GM12878 (cell line): ENCODE results near the gene SLC5A8. TPM values are rescaled to one million over a fixed set of nuclear protein-coding genes. Genes with fewer than 3 reads are reported as not detected.

ENCODE experiments used
- ATAC-seq: fragments of 200-7000 bp; cut with Tn5 transposase; 3 replicates; pipeline ENCODE4 v1.9.1; 2020; ENCODE audit warnings: mild to moderate bottlenecking, moderate library complexity
- BruUV-seq: library from RNA; stranded (reverse); fragments of 400-500 nt; replicated peaks from 2 replicates; lab custom pipeline; 2021; lab: Mats Ljungman, UMichigan
- CTCF ChIA-PET: fragments of 300-600 bp; sonication (Branson Sonifier 250); formaldehyde crosslinking; extraction: SDS; loops from one replicate; lab custom pipeline; 2021; ENCODE audit warnings: inconsistent platforms; lab: Yijun Ruan, JAX
- POLR2A ChIA-PET: fragments of 350-600 bp; formaldehyde crosslinking; extraction: SDS; loops from one replicate; lab custom pipeline; 2021; ENCODE audit warnings: inconsistent platforms; lab: Charles Lee
- RAD21 ChIA-PET: fragments of 300-600 bp; sonication (Branson Sonifier 250); formaldehyde crosslinking; loops from one replicate; lab custom pipeline; 2023; ENCODE audit warnings: antibody characterized with exemption; ENCODE audit not compliant: unreplicated experiment; lab: Charles Lee
- SMC1A ChIA-PET: fragments of 300-600 bp; sonication (Branson Sonifier 250); formaldehyde crosslinking; loops from one replicate; lab custom pipeline; 2023; ENCODE audit not compliant: unreplicated experiment, uncharacterized antibody; lab: Charles Lee
- DNase-seq: peaks from one replicate; pipeline ENCODE4 v3.0.0-alpha.2; 2011; ENCODE audit warnings: low read depth, low spot score
- FAIRE-seq: peaks from 3 replicates; lab custom pipeline; 2011; peaks lifted over from hg19 to GRCh38; lab: Jason Lieb, UNC
- H2AFZ ChIP-seq: 2 replicates; pipeline ENCODE4 v1.6.0; 2011; ENCODE audit warnings: low read depth, low read length, control low read depth; ENCODE audit not compliant: control insufficient read depth
- H3K27ac ChIP-seq: 2 replicates; pipeline ENCODE4 v1.5.1; 2011; ENCODE audit warnings: control low read depth; ENCODE audit not compliant: control insufficient read depth, insufficient read depth
- H3K27me3 ChIP-seq, 2 experiments: replicated peaks in 1 of 2; 2 replicates each; pipeline versions ENCODE4 v1.6.0 to v1.6.1; 2011; ENCODE audit warnings: low read length in 1 of 2; ENCODE audit not compliant: control insufficient read depth in 2 of 2, insufficient read depth in 2 of 2
- H3K36me3 ChIP-seq, 2 experiments: 2 replicates each; pipeline ENCODE4 v1.5.1; 2011; ENCODE audit warnings: low read length in 1 of 2; ENCODE audit not compliant: control insufficient read depth in 2 of 2, insufficient read depth in 2 of 2
- H3K4me1 ChIP-seq: 2 replicates; pipeline ENCODE4 v1.6.1; 2011; ENCODE audit warnings: mild to moderate bottlenecking, low read length, moderate library complexity, mixed read lengths; ENCODE audit not compliant: control insufficient read depth, insufficient read depth
- H3K4me2 ChIP-seq: 2 replicates; pipeline ENCODE4 v1.6.0; 2011; ENCODE audit warnings: control low read depth; ENCODE audit not compliant: control insufficient read depth, insufficient read depth
- H3K4me3 ChIP-seq: fragments of 200-600 bp; sonication (generic); 2 replicates; pipeline ENCODE4 v1.5.1; 2016
- H3K79me2 ChIP-seq: 2 replicates; pipeline ENCODE4 v1.6.0; 2011; ENCODE audit warnings: low read length; ENCODE audit not compliant: control insufficient read depth, insufficient read depth
- H3K9ac ChIP-seq: 2 replicates; pipeline ENCODE4 v1.8.0; 2011; ENCODE audit warnings: low read length, control low read depth, mixed read lengths; ENCODE audit not compliant: control insufficient read depth, insufficient read depth
- H3K9me3 ChIP-seq: replicated peaks from 3 replicates; pipeline ENCODE4 v1.5.1; 2011; ENCODE audit warnings: mild to moderate bottlenecking, low read length; ENCODE audit not compliant: control insufficient read depth, insufficient read depth
- H4K20me1 ChIP-seq: 2 replicates; pipeline ENCODE4 v1.6.0; 2011; ENCODE audit not compliant: control insufficient read depth, insufficient read depth
- ATF2 ChIP-seq: IDR thresholded peaks from 2 replicates; pipeline ENCODE4 v1.6.1; 2012; ENCODE audit warnings: low read length, inconsistent platforms
- MLLT1 ChIP-seq: fragments of 450-650 bp; IDR thresholded peaks from 2 replicates; pipeline ENCODE4 v1.6.1; 2016; ENCODE audit warnings: mild to moderate bottlenecking
- RAD21 ChIP-seq: IDR thresholded peaks from 2 replicates; pipeline ENCODE4 v1.6.1; 2011; ENCODE audit warnings: mild to moderate bottlenecking, low read depth, low read length, moderate library complexity; ENCODE audit not compliant: insufficient read depth
- RELA ChIP-seq: fragments of 450-650 bp; IDR thresholded peaks from 2 replicates; pipeline ENCODE4 v1.8.0; 2014; ENCODE audit warnings: borderline replicate concordance; ENCODE audit not compliant: partially characterized antibody
- ZBTB11 ChIP-seq: fragments of 450-650 bp; formaldehyde crosslinking; IDR thresholded peaks from 2 replicates; pipeline ENCODE4 v1.5.0; 2022; ENCODE audit warnings: mild to moderate bottlenecking, missing genetic modification characterization
- WGBS: methylation state at CpG from one replicate; pipeline ENCODE4 v1.1.6; 2016; ENCODE audit warnings: low lambda C conversion rate; ENCODE audit not compliant: insufficient replicate concordance, insufficient coverage; ENCODE audit errors: missing lambda C conversion rate; 5-methylcytosine and 5-hydroxymethylcytosine counted together
- in situ Hi-C: fragments of 300-500 bp; cut with MboI; formaldehyde crosslinking; loops from 9 replicates; pipeline ENCODE4 v1.14.3; 2018; ENCODE audit warnings: mixed read lengths
- intact Hi-C: fragments of 100-400 bp; cut with micrococcal nuclease; formaldehyde crosslinking; loops from one replicate; pipeline ENCODE4 v1.14.2; 2022; ENCODE audit not compliant: unreplicated experiment
- polyA plus RNA-seq, 11 experiments: library from polyadenylated mRNA; depleted of rRNA in 4 of 11; unstranded in 6 of 11; stranded (reverse) in 5 of 11; fragments of >200 nt; fragmentation: Nextera tagmentation in 4 of 11; fragmentation: Illumina TruSeq in 1 of 11; extraction: Ambion mirVana in 4 of 11; extraction: Trizol in 1 of 11; gene quantifications; 1 replicate in 1 of 11; 2 replicates in 10 of 11; pipeline versions ENCODE4 v1.2.1 to v1.2.3, GENCODE V29; 2011 to 2016; ENCODE audit warnings: inconsistent platforms in 2 of 11, missing spikeins in 2 of 11, low read depth in 1 of 11
- total RNA-seq, 4 experiments: library from RNA; depleted of rRNA in 3 of 4; stranded (reverse); fragments of >200 nt in 3 of 4; fragmentation: Illumina TruSeq in 1 of 4; extraction: Trizol in 1 of 4; gene quantifications; 2 replicates each; pipeline versions ENCODE4 v1.2.1 to v1.2.3, GENCODE V29; 2013 to 2021
- TF ChIP-seq, protein P1 (sequence below), 3 experiments: IDR thresholded peaks in 2 of 3; conservative IDR thresholded peaks in 1 of 3; 2 replicates each; pipeline ENCODE4 v1.5.1; 2011; ENCODE audit warnings: low read depth in 3 of 3, low read length in 3 of 3, mild to moderate bottlenecking in 3 of 3, control low read depth in 2 of 3, moderate library complexity in 2 of 3, inconsistent platforms in 1 of 3, mixed read lengths in 1 of 3; ENCODE audit not compliant: control insufficient read depth in 2 of 3, insufficient read depth in 1 of 3; ENCODE audit errors: extremely low read depth in 1 of 3
- TF ChIP-seq, protein P2 (sequence below): IDR thresholded peaks from 2 replicates; pipeline ENCODE4 v1.6.1; 2011; ENCODE audit warnings: borderline replicate concordance, low read depth, mild to moderate bottlenecking, moderate library complexity, low read length; ENCODE audit not compliant: insufficient read depth, poor library complexity, severe bottlenecking
- TF ChIP-seq, protein P3 (sequence below): IDR thresholded peaks from 2 replicates; pipeline ENCODE4 v1.6.1; 2012; ENCODE audit warnings: low read depth, low read length, improper control_type of control experiment

The SLC5A8 gene
- total and polyA plus RNA-seq, 10 of the 15 experiments (the other 5 are each of a cell fraction or from before 2014, with no cell fraction given): not detected

GRCh38 chr12:101172316-101172715 lies 37.7 kb downstream of the SLC5A8 start:
- BruUV-seq: no TSS peak
- FAIRE-seq (no peak), ATAC-seq (peak; percentile 45; the same call in 1 of the 3 replicates), DNase-seq (no peak)
- Histone ChIP-seq H3K4me1 (no peaks in the 10 kb centered on the region), H3K27ac (no peak overlapping the region), H3K9me3 (no peaks in the 10 kb centered on the region), H3K79me2 (no peaks in the 10 kb centered on the region), H3K4me3 (no peak overlapping the region), H4K20me1 (no peaks in the 10 kb centered on the region), H3K27me3 (no peaks in the 10 kb centered on the region), H3K4me2 (no peak overlapping the region), H3K9ac (no peak overlapping the region), H2AFZ (no peak overlapping the region), H3K36me3 (no peaks in the 10 kb centered on the region)
- ChIA-PET RAD21 (no interaction called here), POLR2A (no interaction called here), SMC1A (no interaction called here), CTCF (interaction anchor here (1.1 to 2.1 kb wide), 2 partner anchors 150 to 152 kb away, joined by 3 to 8 read pairs; no protein-coding TSS in a partner anchor)
- intact Hi-C loops: loop anchor here (2.0 to 10.0 kb wide), 2 partner anchors 98 to 152 kb away; no protein-coding TSS in a partner anchor
- WGBS: 31% methylated on average over 5 of the region's 5 CpGs
- in situ Hi-C loops: no loop called here
- no peak for TF ChIP-seq MLLT1
- TF ChIP-seq RELA: no peak
- no peak for TF ChIP-seq ZBTB11 (CRISPR knock-in tag)
- TF ChIP-seq, protein P1, sequence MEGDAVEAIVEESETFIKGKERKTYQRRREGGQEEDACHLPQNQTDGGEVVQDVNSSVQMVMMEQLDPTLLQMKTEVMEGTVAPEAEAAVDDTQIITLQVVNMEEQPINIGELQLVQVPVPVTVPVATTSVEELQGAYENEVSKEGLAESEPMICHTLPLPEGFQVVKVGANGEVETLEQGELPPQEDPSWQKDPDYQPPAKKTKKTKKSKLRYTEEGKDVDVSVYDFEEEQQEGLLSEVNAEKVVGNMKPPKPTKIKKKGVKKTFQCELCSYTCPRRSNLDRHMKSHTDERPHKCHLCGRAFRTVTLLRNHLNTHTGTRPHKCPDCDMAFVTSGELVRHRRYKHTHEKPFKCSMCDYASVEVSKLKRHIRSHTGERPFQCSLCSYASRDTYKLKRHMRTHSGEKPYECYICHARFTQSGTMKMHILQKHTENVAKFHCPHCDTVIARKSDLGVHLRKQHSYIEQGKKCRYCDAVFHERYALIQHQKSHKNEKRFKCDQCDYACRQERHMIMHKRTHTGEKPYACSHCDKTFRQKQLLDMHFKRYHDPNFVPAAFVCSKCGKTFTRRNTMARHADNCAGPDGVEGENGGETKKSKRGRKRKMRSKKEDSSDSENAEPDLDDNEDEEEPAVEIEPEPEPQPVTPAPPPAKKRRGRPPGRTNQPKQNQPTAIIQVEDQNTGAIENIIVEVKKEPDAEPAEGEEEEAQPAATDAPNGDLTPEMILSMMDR (IDR thresholded peaks at IDR 0.05 in 2 of 3, conservative IDR thresholded peaks at IDR 0.05 in 1 of 3; ENCODE audit: control insufficient read depth in 2 of 3, extremely low read depth in 1 of 3, insufficient read depth in 1 of 3, low read depth in 3 of 3, low read length in 3 of 3): peak; percentile 4 to 17 (median 8); a peak in 1 of 6 replicates
- TF ChIP-seq ATF2: no peak
- TF ChIP-seq, protein P2, sequence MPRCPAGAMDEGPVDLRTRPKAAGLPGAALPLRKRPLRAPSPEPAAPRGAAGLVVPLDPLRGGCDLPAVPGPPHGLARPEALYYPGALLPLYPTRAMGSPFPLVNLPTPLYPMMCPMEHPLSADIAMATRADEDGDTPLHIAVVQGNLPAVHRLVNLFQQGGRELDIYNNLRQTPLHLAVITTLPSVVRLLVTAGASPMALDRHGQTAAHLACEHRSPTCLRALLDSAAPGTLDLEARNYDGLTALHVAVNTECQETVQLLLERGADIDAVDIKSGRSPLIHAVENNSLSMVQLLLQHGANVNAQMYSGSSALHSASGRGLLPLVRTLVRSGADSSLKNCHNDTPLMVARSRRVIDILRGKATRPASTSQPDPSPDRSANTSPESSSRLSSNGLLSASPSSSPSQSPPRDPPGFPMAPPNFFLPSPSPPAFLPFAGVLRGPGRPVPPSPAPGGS: no peak
- TF ChIP-seq, protein P3, sequence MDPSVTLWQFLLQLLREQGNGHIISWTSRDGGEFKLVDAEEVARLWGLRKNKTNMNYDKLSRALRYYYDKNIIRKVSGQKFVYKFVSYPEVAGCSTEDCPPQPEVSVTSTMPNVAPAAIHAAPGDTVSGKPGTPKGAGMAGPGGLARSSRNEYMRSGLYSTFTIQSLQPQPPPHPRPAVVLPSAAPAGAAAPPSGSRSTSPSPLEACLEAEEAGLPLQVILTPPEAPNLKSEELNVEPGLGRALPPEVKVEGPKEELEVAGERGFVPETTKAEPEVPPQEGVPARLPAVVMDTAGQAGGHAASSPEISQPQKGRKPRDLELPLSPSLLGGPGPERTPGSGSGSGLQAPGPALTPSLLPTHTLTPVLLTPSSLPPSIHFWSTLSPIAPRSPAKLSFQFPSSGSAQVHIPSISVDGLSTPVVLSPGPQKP: no peak
- TF ChIP-seq RAD21: 0 out of 2 replicates have a peak, but pooled peaks have one; percentile 27
